ENCODE results near the gene FZD8.

DNA sequence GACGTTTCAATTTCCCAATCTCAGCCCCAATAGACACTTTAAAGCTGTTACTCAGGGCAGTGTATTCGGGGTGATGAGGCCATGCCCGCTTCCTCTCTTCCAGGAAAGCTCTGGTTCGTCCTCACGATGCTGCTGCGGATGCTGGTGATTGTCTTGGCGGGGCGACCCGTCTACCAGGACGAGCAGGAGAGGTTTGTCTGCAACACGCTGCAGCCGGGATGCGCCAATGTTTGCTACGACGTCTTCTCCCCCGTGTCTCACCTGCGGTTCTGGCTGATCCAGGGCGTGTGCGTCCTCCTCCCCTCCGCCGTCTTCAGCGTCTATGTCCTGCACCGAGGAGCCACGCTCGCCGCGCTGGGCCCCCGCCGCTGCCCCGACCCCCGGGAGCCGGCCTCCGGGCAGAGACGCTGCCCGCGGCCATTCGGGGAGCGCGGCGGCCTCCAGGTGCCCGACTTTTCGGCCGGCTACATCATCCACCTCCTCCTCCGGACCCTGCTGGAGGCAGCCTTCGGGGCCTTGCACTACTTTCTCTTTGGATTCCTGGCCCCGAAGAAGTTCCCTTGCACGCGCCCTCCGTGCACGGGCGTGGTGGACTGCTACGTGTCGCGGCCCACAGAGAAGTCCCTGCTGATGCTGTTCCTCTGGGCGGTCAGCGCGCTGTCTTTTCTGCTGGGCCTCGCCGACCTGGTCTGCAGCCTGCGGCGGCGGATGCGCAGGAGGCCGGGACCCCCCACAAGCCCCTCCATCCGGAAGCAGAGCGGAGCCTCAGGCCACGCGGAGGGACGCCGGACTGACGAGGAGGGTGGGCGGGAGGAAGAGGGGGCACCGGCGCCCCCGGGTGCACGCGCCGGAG is 34.4 kb downstream of the FZD8 start:
- TF ChIP-seq, protein P1, sequence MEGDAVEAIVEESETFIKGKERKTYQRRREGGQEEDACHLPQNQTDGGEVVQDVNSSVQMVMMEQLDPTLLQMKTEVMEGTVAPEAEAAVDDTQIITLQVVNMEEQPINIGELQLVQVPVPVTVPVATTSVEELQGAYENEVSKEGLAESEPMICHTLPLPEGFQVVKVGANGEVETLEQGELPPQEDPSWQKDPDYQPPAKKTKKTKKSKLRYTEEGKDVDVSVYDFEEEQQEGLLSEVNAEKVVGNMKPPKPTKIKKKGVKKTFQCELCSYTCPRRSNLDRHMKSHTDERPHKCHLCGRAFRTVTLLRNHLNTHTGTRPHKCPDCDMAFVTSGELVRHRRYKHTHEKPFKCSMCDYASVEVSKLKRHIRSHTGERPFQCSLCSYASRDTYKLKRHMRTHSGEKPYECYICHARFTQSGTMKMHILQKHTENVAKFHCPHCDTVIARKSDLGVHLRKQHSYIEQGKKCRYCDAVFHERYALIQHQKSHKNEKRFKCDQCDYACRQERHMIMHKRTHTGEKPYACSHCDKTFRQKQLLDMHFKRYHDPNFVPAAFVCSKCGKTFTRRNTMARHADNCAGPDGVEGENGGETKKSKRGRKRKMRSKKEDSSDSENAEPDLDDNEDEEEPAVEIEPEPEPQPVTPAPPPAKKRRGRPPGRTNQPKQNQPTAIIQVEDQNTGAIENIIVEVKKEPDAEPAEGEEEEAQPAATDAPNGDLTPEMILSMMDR (IDR thresholded peaks at IDR 0.05): no peak
- TF ChIP-seq EZH2 (IDR thresholded peaks at IDR 0.05; ENCODE audit: borderline replicate concordance, insufficient read depth, low read depth, low read length, poor library complexity, severe bottlenecking): no peak

Data from B cell (primary cell).